Smooth muscle cell (in vitro differentiated cells): Measurements from ENCODE around the gene UBR4. TPM values are rescaled to one million over a fixed set of nuclear protein-coding genes. Genes with fewer than 3 reads are reported as not detected.

Experiments
- DNase-seq: peaks from one replicate; lab custom pipeline; 2025; ENCODE audit not compliant: unreplicated experiment; lab: John Stamatoyannopoulos, UW
- H2AFZ ChIP-seq: fragments of 200-600 bp; sonication (generic); 2 replicates; pipeline ENCODE4 v1.6.0; 2016; ENCODE audit warnings: antibody characterized with exemption, low read depth, mild to moderate bottlenecking
- H3F3A ChIP-seq: fragments of 200-600 bp; sonication (generic); 2 replicates; pipeline ENCODE4 v1.6.0; 2017; ENCODE audit warnings: antibody characterized with exemption, low read depth
- H3K27ac ChIP-seq: fragments of 200-600 bp; sonication (generic); 2 replicates; pipeline ENCODE4 v1.5.1; 2016; ENCODE audit warnings: low read depth, mild to moderate bottlenecking
- H3K27me3 ChIP-seq: fragments of 200-600 bp; sonication (generic); 2 replicates; pipeline ENCODE4 v1.6.1; 2016; ENCODE audit warnings: low read depth, mild to moderate bottlenecking
- H3K36me3 ChIP-seq: fragments of 200-600 bp; sonication (generic); 2 replicates; pipeline ENCODE4 v1.5.1; 2016; ENCODE audit warnings: low read depth
- H3K4me1 ChIP-seq: fragments of 200-600 bp; sonication (generic); 2 replicates; pipeline ENCODE4 v1.5.1; 2016; ENCODE audit warnings: low read depth
- H3K4me2 ChIP-seq: fragments of 200-600 bp; sonication (generic); 2 replicates; pipeline ENCODE4 v1.6.0; 2016; ENCODE audit warnings: mild to moderate bottlenecking
- H3K4me3 ChIP-seq: fragments of 200-600 bp; sonication (generic); 2 replicates; pipeline ENCODE4 v1.5.1; 2016; ENCODE audit warnings: mild to moderate bottlenecking
- H3K79me2 ChIP-seq: fragments of 200-600 bp; sonication (generic); 2 replicates; pipeline ENCODE4 v1.6.0; 2016; ENCODE audit warnings: low read depth, mild to moderate bottlenecking
- H3K9ac ChIP-seq: fragments of 200-600 bp; sonication (generic); 2 replicates; pipeline ENCODE4 v1.6.0; 2016; ENCODE audit warnings: low read depth
- H3K9me3 ChIP-seq: fragments of 200-600 bp; sonication (generic); replicated peaks from 2 replicates; pipeline ENCODE4 v1.5.1; 2016; ENCODE audit warnings: low read depth
- H4K20me1 ChIP-seq: fragments of 200-600 bp; sonication (generic); 2 replicates; pipeline ENCODE4 v1.6.0; 2016; ENCODE audit warnings: low read depth
- WGBS: methylation state at CpG from one replicate; pipeline ENCODE4 v1.1.7; 2016; ENCODE audit warnings: low lambda C conversion rate; 5-methylcytosine and 5-hydroxymethylcytosine counted together
- polyA plus RNA-seq: library from polyadenylated mRNA; unstranded; fragments of >200 nt; fragmentation: Nextera tagmentation; extraction: Ambion mirVana; gene quantifications from 2 replicates; pipeline ENCODE4 v1.2.1, GENCODE V29; 2016
- total RNA-seq: library from RNA; depleted of rRNA; stranded (reverse); fragments of >200 nt; gene quantifications from 2 replicates; pipeline ENCODE4 v1.2.3, GENCODE V29; 2014
- TF ChIP-seq, protein P1 (sequence below): fragments of 200-600 bp; sonication (generic); IDR thresholded peaks from 2 replicates; pipeline ENCODE4 v1.5.1; 2017; ENCODE audit warnings: borderline replicate concordance, mild to moderate bottlenecking, antibody characterized with exemption; ENCODE audit not compliant: insufficient read depth, poor library complexity, severe bottlenecking

The UBR4 gene
- total and polyA plus RNA-seq, 2 experiments from 2014 or later: 62.7 to 142 TPM

DNA sequence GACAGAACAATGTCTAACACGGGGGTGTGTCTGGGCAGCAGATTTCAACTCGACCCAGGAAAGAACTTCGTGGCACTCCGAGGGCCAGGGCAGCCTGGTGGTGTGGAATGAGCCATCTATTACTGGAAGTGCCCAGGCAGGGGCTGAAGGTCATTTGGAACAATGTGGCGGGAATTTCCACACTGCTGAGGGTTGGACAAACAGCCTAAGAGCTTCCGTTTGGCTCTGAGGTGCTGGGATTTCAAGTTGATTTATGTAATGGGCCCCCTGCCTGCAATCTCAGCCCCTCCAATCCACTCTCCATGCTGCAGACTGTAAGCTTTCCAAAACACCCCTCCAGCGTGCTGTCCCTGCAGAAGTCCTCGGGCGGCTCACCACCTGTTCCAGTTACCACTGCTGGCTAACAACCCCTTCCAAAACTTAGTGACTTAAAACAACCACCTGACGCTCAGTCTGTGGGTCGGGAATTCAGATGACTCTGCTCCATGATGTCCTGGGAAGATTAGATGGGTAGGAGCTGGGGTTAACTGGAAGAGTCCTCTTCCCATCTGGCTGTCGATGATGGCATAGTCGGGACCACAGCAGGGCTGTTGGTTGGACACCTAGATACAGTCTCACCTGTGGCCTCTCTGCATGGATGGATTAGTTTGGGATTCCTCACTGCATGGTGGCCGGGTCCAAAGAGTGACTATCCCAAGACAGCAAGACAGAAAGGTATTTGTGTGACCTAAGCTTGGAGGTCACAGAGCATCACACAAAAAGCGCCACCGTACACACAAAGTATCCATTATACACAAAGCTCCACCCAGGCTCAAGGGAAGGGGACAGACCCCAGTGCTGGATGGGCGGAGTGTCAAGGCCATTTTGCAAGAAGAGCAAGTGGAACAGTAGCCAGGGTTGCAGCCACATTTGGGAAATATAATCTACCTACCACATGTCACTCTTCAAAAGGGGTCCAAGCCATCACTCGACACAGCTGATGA is 163.9 kb downstream of the UBR4 start:
- 93% methylated on average over 18 of the region's 18 CpGs for WGBS
- Histone ChIP-seq H3K9me3 (no peaks in the 10 kb centered on the region), H2AFZ (no peak overlapping the region), H3F3A (no peaks in the 10 kb centered on the region), H3K27ac (no peak overlapping the region), H3K4me1 (no peaks in the 10 kb centered on the region), H3K4me3 (no peak overlapping the region), H3K27me3 (no peaks in the 10 kb centered on the region), H3K4me2 (no peak overlapping the region), H3K79me2 (no peaks in the 10 kb centered on the region), H3K9ac (no peak overlapping the region), H3K36me3 (no peaks in the 10 kb centered on the region), H4K20me1 (no peaks in the 10 kb centered on the region)
- TF ChIP-seq, protein P1, sequence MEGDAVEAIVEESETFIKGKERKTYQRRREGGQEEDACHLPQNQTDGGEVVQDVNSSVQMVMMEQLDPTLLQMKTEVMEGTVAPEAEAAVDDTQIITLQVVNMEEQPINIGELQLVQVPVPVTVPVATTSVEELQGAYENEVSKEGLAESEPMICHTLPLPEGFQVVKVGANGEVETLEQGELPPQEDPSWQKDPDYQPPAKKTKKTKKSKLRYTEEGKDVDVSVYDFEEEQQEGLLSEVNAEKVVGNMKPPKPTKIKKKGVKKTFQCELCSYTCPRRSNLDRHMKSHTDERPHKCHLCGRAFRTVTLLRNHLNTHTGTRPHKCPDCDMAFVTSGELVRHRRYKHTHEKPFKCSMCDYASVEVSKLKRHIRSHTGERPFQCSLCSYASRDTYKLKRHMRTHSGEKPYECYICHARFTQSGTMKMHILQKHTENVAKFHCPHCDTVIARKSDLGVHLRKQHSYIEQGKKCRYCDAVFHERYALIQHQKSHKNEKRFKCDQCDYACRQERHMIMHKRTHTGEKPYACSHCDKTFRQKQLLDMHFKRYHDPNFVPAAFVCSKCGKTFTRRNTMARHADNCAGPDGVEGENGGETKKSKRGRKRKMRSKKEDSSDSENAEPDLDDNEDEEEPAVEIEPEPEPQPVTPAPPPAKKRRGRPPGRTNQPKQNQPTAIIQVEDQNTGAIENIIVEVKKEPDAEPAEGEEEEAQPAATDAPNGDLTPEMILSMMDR: no peak
- no peak for DNase-seq

- Histone ChIP-seq H3K4me2 (no peak overlapping the region), H3K27ac (peak overlapping the region; percentile 42), H3K36me3 (no peaks in the 10 kb centered on the region), H3K9ac (no peak overlapping the region), H2AFZ (no peak overlapping the region), H3K4me1 (no peaks in the 10 kb centered on the region), H3K9me3 (no peaks in the 10 kb centered on the region), H3K4me3 (no peak overlapping the region), H3K79me2 (no peaks in the 10 kb centered on the region), H4K20me1 (no peaks in the 10 kb centered on the region), H3F3A (no peaks in the 10 kb centered on the region), H3K27me3 (no peaks in the 10 kb centered on the region)
- TF ChIP-seq, protein P1: no peak
- no peak for DNase-seq
- 72% methylated on average over 24 of the region's 24 CpGs for WGBS
Observed at GRCh38 chr1:19044975-19045831, 164.9 kb downstream of the UBR4 start.

DNA sequence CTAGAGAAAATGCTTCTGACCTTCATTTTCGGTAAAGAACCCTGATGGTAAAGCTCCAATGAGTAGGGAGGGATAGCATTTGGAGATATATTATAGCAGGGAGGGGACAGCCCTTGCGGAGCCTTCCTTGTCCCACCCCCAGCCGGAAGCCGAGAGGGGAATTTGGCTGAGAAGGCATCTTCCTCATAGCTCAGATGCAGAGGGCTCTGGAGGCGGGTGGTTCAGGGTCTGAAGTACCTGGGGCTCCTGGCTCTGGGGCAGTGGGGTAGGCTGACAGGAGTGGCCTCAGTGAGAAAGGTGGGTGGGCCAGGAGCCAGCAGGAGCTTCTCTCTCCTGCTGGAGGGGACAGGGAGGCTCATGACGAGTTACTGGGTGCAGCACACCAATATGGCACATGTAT is 165.6 kb downstream of the UBR4 start:
- Histone ChIP-seq H3K4me3 (no peak overlapping the region), H3K79me2 (no peaks in the 10 kb centered on the region), H3K36me3 (no peaks in the 10 kb centered on the region), H3K4me1 (no peaks in the 10 kb centered on the region), H3K27me3 (no peaks in the 10 kb centered on the region), H3K27ac (no peak overlapping the region), H3K9me3 (no peaks in the 10 kb centered on the region), H3K4me2 (no peak overlapping the region), H3K9ac (no peak overlapping the region), H2AFZ (no peak overlapping the region), H4K20me1 (no peaks in the 10 kb centered on the region), H3F3A (no peaks in the 10 kb centered on the region)
- 93% methylated on average over 6 of the region's 6 CpGs for WGBS
- TF ChIP-seq, protein P1: no peak
- no peak for DNase-seq
